SKM-1 treated with dmso at 0.1 percent for 144 hours (cell line): ENCODE measurements around the gene IQCE.

ENCODE experiments used
- DNase-seq: peaks from one replicate; lab custom pipeline; 2025; ENCODE audit not compliant: unreplicated experiment; lab: John Stamatoyannopoulos, UW

Gene IQCE

DNA sequence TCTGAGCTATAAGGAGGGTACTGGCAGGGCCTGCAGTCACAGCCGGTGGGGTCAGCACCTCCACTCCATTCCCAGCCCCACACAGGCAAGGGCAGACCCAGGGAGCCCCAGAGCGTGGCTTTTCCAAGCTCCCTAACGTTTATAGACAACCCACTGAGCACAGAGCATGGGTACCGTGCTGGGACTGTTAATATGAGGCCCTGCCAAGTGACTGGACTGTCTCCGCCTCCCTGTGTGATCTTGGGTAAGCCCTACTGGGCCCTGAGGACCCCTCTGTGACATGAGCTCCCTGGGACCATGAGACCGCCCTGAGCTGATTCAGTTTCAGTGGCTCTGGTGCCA, 85.4 kb downstream of the IQCE start:
- no peak for DNase-seq

DNA sequence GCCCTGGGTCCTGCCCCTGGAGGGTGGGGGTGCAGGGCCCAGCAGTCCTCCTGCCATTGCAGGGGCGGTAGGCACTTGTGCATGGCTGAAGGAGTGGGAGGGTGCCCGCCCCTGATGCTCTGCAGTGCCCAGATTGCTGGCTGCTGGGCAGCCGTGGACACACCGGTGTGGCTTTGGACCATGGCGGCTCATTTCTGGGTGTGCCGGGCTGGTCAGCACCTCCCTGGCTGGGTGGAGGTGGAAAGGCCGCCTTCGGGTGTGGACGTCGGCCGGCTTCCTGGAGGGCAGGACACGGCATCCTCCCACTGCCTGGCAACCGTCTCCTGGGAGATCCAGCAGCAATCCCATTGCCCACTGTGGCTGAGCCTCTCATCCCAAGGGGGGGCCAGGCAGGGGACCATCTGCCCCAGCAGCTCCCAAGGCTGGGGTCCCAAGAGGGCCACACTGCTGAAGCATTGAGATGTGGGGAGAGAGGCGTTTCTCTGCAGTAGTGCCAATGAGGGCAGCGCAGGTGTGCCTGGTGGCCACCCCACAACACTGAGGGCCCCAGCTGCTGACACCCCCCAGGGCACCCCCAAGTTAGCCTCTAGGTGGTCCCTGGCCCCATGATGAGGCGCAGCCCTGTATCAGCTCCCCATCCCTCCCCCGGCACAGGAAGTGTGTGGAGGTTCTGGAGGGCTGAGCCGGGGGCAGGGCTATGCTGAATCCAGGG, 85.9 kb downstream of the IQCE start:
- no peak for DNase-seq

DNA sequence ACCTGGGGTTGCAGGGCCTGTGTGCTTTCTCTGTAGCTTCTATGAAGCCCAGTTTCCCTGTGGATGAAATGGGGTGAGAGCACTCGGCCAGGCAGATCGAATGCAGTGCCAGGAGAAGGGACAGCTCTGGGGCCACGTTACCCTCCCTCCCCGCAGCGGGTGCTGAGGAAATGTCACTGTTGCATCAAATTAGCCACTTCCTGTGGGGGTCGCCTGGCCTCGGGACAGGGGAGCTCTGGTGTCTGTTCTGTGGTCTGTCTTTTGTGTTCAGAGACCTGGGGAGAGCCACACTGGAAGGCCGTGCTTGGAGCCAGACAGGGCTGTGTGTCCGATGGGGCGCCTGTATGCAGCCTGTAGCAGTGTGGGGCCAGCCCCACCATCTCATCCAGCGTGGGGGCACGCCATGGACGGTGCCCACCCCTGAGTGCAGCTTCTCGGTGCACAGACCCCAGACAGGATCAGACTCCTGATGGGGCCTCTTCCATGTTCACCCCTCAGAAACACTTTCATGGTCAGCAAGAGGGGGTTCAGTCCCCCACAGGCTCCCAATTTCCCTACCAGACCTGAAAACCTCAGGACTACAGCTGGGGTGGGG, 86.6 kb downstream of the IQCE start:
- DNase-seq = peak; percentile 88

DNA sequence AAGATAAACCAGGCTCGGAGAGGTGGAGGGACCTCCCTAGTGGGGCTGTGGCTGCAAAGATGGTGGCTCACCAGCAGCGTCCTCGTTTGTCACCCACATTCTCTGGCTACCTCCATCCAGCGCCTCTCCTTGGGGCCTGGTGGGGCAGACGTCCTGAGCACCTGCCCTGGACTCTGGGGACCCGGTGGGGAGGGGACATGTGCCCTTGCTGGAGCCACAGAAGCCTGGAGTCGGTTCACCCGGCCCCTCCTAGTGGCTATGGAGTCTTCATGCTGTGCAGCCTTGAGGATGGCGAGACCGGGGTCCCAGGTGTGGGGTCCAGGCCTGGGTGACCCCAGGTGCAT, 87.5 kb downstream of the IQCE start:
- no peak for DNase-seq

DNA sequence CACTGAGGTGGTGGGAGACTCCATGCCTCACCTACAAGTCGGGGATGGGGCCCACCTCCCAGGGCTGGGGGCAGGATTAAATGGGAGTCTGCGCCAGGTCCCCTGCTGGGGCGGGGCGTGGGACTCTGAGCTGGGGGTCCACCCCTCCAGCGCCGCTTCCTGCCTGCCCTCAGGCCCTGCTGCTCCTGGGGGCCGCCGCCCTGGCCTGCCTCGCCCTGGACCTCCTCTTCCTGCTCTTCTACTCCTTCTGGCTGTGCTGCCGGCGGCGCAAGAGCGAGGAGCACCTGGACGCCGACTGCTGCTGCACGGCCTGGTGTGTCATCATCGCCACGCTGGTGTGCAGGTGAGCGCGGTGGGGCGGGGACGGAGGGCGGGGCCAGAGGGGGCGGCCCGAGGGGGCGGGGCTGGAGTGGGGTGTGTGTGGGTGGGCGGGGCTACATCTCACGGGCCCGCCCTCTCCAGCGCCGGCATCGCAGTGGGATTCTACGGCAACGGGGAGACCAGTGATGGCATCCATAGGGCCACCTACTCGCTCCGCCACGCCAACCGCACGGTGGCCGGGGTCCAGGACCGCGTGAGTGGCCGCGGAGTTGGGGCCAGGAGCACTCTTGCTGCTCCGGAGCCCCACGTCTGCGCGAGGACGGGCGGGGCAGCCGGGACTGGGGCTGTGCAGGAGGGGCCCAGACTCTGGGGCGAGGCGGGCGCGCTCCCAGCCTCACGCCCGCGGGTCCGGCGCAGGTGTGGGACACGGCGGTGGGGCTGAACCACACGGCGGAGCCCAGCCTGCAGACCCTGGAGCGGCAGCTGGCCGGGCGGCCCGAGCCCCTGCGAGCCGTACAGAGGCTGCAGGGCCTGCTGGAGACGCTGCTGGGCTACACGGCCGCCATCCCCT, 88.1 kb downstream of the IQCE start:
- no peak for DNase-seq

DNA sequence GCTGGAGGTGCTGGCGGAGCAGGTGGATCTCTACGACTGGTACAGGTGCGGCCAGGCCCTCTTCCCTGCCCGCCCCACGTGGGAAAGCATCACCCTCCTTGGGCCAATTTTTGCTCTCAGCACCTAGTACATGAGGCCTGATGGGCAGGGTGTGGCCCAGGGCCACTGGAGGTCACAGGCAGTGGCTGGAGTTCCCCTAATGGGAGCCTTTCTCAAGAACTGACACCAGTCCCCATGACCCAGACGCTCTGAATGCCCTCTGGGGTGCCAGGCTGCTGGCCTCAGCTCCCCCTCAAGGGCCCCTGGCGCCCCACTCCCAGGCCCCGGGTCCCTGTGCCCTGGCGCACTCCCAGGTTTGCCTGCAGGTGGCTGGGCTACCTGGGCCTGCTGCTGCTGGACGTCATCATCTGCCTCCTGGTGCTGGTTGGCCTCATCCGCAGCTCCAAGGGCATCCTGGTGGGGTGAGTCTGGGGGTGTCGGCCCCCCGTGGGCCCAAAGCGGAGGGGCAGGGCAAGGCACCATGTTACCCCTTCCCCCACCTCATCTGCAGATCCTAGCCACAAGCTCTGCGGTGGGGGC, 88.9 kb downstream of the IQCE start:
- no peak for DNase-seq

DNA sequence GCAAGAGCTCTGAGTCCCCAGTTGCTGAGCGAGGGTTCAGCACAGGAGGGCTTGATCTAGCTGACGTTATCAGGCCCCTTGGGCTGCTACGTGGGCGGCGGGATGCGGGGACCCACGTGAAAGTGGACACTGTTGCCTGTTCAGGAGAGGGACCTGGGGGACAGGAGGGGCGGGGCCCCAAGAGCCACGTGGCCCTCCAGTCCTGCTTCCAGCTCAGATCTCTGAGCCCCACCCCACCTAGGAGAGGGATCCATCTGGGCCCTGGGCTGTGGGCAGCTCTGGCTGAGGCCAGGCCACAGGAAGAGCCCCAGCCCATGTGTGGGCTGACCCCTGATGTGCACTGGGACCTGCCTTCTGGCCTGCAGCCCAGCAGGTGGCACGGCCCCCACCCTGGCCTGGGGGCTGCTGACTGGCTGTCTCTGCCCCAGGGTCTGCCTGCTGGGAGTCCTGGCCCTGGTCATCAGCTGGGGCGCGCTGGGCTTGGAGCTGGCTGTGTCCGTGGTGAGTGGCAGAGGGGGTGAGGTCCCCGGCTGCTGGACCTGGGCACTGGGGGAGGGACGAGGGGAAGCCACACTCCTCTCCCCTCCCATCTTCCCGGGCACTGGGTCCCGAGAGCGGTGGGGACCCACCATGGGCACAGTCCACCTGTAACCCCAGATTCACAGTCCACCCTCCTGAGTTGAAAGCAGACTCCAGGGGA, 90.5 kb downstream of the IQCE start:
- DNase-seq = no peak

DNA sequence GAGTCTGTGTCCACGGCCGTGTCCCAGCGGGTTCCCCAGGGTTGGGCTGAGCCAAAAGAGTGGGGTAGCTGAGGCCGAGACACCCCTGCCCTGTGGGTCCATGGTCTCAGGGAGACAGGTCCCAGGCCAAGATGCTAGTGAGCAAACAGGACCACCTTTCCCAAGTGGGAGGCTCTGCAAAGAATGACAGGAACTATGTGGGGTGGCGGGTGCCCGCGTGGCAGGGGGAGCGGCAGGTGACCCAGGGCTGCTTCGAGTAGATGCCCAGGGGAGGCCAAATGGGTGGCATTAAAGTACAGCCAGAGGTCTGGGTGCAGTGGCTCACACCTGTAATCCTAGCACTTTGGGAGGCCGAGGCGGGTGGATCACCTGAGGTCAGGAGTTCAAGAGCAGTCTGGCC, 91.2 kb downstream of the IQCE start:
- DNase-seq = no peak

DNA sequence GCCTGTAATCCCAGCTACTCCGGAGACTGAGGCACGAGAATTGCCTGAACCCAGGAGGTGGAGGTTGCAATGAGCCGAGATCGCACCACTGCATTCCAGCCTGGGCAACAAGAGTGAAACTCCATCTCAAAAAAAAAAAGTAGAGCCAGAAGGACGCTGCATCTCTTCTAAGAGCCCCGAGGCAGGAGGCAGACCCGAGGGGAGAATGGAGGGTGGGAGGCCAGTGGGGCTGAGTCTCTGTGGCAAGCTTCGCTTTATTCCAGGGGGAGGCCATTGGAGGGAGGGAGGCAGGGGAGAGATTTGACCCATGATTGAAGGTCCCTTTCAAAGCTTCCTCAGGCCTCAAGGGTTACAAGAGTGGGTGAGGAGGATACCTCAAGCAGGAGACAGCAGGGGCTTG, 91.7 kb downstream of the IQCE start:
- no peak for DNase-seq

DNA sequence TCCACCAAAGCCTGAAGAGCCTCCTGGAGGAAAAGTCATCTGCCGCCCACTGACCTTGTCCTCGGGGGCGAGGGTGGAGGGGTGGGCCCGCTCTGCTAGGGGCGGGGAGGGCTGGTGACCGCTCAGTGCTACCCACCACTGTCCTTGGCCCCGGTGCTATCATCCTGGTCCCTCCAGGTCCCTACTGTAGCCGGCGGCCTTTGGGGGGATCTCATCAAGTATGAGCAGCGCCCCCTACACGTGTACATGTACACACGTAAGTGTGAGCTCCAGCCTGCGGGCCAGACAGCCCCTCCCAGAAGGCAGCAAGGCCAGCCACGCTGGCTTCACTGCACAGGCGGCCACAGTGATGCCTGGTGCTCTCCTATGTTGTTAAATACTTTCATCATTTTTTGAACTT, 92.6 kb downstream of the IQCE start:
- no peak for DNase-seq

DNA sequence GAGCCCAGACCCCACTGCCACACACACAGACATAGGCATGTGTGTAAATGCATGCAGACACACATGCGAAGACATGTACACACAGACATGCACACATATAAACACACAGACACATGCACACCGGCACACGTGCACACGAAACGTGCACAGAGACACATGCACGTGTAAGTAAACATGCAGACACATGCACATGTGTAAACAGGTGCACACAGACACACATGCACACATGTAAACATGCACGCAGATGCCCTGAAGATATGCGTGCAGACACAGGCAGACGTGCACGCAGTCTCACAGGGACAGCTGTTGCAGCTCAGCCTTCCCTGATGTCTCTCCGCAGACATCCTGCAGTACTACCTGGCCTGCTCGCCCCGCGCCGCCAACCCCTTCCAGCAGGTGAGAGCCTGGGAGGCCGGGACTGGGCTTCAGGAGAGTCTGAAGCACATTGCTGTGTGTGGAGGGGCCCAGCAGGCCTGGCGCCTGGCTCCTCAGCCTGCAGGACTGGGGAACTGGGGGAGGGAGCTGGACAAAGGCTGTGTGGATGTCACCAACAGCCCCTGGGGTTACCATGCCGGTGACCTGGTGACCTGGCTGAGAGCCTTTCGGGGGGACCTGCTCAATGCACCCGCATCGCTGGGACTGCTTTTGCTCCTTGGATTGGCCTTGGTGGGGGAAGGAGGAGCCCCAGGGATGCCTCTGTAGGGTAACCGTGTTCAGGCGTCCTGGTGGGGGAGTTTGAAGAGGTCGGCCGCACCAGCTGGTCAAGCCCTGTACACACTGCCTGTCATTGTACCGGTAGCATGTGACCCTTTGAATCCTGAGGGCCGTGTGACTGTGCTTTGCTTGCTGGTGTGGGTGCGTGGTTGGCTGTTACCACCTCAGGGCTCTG, 93.3 kb downstream of the IQCE start:
- no peak for DNase-seq

DNA sequence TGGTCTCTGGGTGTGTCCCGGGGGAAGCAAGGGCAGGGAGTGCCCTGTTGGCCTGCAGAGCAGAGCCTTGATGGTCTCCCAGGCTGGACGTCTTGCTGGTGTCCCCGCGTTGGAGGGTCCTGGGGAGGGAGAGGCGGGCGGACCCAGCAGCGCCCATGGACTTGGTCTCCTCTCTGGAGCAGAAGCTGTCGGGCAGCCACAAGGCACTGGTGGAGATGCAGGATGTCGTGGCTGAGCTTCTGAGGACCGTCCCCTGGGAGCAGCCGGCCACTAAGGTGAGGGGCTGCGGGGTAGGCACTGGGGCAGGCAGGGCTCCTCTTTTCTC, 93.9 kb downstream of the IQCE start:
- DNase-seq = no peak

DNA sequence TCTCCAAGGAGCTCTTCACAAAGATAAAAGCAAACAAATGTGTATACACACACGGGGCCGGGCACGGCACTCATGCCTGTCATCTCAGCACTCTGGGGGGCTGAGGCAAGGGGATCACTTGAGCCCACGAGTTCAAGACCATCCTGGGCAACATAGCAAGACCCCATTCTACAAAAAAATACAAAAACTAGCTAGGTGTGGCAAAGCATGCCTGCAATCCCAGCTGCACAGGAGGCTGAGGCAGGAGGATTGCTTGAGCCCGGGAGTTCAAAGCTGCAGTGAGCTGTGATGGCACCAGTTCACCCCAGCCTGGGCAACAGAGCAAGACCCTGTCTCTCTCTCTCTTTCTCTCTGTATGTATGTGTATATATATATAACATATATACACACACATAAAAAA, 95.3 kb downstream of the IQCE start:
- DNase-seq = no peak

DNA sequence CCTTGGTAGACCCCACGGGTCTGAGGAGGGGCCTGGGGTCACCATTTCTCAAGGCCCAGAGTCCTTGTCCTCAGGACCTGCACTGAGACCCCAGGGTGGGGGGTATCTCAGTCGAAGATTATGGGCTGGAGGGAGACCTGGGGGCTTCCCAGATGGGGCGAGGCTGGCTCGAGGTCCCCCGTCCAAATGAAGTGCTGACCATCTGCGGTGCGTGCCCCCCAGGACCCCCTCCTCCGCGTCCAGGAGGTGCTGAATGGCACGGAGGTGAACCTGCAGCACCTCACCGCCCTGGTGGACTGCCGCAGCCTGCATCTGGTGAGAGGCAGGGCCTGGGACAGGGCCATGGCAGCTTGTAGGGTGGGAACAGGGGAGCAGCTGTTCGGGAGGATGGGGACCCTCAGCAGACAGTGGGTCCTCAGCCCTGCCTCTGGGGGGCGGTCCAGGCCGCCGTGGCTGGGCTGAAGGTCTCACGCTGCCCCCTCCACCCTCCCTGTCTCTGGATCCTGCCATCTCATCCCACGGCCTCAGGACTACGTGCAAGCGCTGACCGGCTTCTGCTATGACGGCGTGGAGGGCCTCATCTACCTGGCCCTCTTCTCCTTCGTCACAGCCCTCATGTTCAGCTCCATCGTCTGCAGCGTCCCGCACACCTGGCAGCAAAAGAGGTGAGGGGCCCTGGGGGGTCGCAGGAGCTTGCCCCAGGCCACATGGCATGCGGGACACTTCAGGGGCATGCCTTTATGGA, 97.3 kb downstream of the IQCE start:
- no peak for DNase-seq

DNA sequence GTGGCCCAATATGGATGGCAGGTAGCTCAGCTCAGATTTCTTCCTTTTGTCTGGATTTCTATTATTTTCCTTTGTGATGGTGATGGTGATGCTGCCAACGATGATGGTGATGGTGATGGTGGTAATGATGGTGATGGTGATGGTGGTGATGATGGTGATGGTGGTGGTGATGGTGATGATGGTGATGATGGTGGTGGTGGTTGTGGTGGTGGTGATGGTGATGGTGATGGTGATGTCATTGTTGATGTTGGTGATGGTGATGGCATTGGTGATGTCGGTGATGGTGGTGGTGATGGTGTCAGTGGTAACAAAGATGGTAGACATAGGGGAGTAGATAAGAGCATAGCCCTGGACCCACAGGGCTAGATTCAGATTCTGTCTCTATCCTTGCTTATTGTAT, 98.4 kb downstream of the IQCE start:
- no peak for DNase-seq

DNA sequence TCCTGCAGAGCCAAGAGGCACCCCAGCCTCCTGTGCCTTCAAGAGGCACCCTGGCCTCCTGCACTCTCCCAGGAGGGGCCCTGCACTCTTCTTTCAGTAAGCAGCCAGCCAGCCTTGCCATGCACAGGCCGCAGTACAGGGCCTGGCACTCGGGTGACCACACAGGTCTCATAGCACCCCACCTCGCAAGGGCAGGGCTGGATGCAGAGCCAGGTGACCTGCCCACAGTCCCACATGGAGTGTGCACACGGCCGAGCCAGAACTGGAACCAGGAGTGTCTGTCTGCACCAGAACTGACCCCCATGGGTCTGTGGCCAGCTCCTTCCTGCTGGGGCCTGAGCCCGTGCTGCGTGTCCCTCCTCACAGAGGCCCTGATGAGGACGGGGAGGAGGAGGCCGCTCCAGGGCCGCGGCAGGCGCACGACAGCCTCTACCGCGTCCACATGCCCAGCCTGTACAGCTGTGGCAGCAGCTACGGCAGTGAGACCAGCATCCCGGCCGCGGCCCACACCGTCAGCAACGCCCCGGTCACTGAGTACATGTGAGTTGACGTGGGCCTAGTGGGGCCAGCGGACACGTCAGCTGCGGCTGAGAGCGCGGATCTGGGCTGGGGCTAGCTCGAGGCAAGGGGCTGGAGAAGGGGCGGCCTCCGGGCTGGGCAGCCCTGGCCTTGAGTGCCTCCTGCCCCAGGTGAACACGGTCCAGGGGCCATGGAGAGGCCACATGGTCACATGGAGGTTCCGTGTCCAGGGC, 99.3 kb downstream of the IQCE start:
- DNase-seq = no peak

DNA sequence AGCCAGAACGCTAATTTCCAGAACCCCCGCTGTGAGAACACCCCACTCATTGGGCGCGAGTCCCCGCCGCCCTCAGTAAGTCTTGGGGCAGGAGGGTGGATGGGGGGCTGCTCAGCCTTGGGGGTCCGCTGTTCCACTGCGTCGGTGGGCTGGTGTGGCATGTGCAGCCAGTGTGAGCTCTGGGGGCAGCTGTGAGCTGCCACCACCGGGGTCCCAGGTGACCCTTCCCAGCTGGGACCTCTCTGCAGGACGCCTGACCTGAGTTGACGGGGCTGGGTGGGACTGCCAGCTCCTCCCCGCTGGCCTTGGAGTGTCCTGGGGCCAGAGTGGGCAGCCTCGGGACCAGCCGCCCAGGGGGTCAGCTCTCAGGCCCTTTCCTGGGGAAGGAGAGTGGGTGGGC, 100.2 kb downstream of the IQCE start:
- DNase-seq = no peak

DNA sequence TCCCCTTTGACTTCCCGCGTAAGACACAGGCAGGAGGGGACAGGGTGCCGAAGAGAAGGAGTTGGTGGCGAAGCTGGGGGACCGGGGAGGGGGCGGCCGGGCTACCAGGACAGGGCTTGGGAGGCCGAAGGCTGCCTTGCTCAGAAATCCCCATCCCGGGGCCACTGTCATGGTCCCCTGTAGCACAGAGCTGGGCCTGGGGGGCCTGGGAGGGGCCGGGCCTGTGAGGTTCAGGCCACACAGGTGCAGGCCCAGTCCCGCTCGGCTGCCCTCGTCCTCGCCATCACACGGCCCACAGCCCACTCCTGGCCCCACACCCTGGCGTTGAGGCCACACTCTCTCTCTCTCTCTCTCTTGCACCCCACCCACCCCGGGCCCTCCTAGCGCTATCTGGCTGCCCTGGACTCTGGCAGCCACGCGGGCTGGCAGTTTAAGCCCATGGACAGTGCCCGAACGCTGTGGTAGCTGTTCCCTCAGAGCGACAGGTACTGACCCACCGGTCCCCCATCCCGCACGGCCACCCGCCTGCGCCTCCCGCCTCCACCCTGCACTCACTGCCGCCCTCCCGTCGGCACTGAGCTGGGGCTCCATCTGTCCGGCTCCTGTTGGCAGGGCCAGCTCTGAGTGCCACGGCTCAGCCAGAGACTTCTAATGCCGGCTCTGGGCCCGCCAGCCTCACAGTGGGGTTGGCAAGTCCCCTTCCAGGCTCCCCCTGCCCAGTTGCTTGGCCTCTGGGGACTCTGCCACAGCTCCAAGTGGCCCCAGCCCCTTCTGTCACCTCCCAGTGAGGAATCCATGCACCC, 101.0 kb downstream of the IQCE start:
- DNase-seq = no peak
